A549 (cell line): ENCODE data around the gene AWAT2. TPM values are rescaled to one million over a fixed set of nuclear protein-coding genes. Genes with fewer than 3 reads are reported as not detected.

Source experiments
- ATAC-seq, 2 experiments: fragments of 200-7000 bp in 1 of 2; fragments of >200 bp in 1 of 2; cut with Nextera tagmentation in 1 of 2; cut with Tn5 transposase in 1 of 2; 3 replicates each; pipeline versions ENCODE4 v1.8.0 to v1.9.1; 2018 to 2020; ENCODE audit warnings: mild to moderate bottlenecking in 1 of 2, moderate library complexity in 1 of 2
- CTCF ChIA-PET: fragments of 300-600 bp; sonication (Branson Sonifier 250); formaldehyde crosslinking; extraction: SDS; loops from one replicate; lab custom pipeline; 2021; ENCODE audit warnings: antibody characterized with exemption, inconsistent platforms; lab: Yijun Ruan, JAX
- POLR2A ChIA-PET: fragments of 350-600 bp; formaldehyde crosslinking; extraction: SDS; loops from one replicate; lab custom pipeline; 2021; ENCODE audit warnings: antibody characterized with exemption, inconsistent platforms; lab: Yijun Ruan, JAX
- DNase-seq, 2 experiments: peaks; one replicate each; pipeline versions ENCODE4 v3.0.0 to v3.0.0-alpha.2; 2011 to 2016; ENCODE audit warnings: low read depth in 1 of 2, low spot score in 1 of 2
- FAIRE-seq: peaks from 2 replicates; lab custom pipeline; 2011; peaks lifted over from hg19 to GRCh38; lab: Jason Lieb, UNC
- H3K27ac ChIP-seq, 2 experiments: fragments of >200 bp; sonication (Bioruptor Twin); formaldehyde crosslinking; 3 replicates each; pipeline ENCODE4 v1.5.1; 2016 to 2017
- H3K4me1 ChIP-seq: fragments of >200 bp; sonication (Bioruptor Twin); formaldehyde crosslinking; 3 replicates; pipeline ENCODE4 v1.6.1; 2016
- H3K4me2 ChIP-seq: fragments of >200 bp; sonication (Bioruptor Twin); formaldehyde crosslinking; 3 replicates; pipeline ENCODE4 v1.6.1; 2016
- H3K4me3 ChIP-seq: fragments of >200 bp; sonication (Bioruptor Twin); formaldehyde crosslinking; 3 replicates; pipeline ENCODE4 v1.5.1; 2016
- H3K9me3 ChIP-seq: fragments of >200 bp; sonication (Bioruptor Twin); formaldehyde crosslinking; 3 replicates; pipeline ENCODE4 v1.6.1; 2016
- BCL3 ChIP-seq: fragments of >200 bp; sonication (Bioruptor Twin); formaldehyde crosslinking; IDR thresholded peaks from 3 replicates; pipeline ENCODE4 v1.6.1; 2016
- CBX2 ChIP-seq: fragments of 200-600 bp; sonication (generic); IDR thresholded peaks from 2 replicates; pipeline ENCODE4 v1.6.1; 2016; ENCODE audit warnings: low read depth, mild to moderate bottlenecking, borderline replicate concordance
- CBX8 ChIP-seq: fragments of 200-600 bp; sonication (generic); IDR thresholded peaks from 2 replicates; pipeline ENCODE4 v1.6.1; 2016
- CEBPB ChIP-seq, 2 experiments: fragments of >200 bp in 1 of 2; sonication (Bioruptor Twin) in 1 of 2; formaldehyde crosslinking in 1 of 2; IDR thresholded peaks; 2 replicates each; pipeline ENCODE4 v1.6.1; 2012 to 2016
- CTCF ChIP-seq: fragments of >200 bp; sonication (Bioruptor Twin); formaldehyde crosslinking; IDR thresholded peaks from 3 replicates; pipeline ENCODE4 v1.5.1; 2016
- EHF ChIP-seq: fragments of 250-450 bp; sonication (Bioruptor Pico); IDR thresholded peaks from 2 replicates; pipeline ENCODE4 v1.5.0; 2020; ENCODE audit warnings: mild to moderate bottlenecking
- EHMT2 ChIP-seq: fragments of 200-600 bp; sonication (generic); IDR thresholded peaks from 2 replicates; pipeline ENCODE4 v1.6.1; 2016; ENCODE audit warnings: antibody characterized with exemption, low read depth, mild to moderate bottlenecking, moderate library complexity
- FOXS1 ChIP-seq: fragments of 250-450 bp; sonication (Bioruptor Pico); IDR thresholded peaks from 2 replicates; pipeline ENCODE4 v1.5.0; 2020; ENCODE audit warnings: mild to moderate bottlenecking, moderate library complexity
- JUN ChIP-seq, 2 experiments: fragments of >200 bp; sonication (Bioruptor Twin); formaldehyde crosslinking; IDR thresholded peaks; 2 replicates in 1 of 2; 3 replicates in 1 of 2; pipeline ENCODE4 v1.6.1; 2016 to 2017
- KDM1A ChIP-seq: fragments of 200-600 bp; sonication (generic); IDR thresholded peaks from 2 replicates; pipeline ENCODE4 v1.6.1; 2016; ENCODE audit warnings: low read depth, mild to moderate bottlenecking
- KDM5A ChIP-seq: fragments of 200-600 bp; sonication (generic); IDR thresholded peaks from 2 replicates; pipeline ENCODE4 v1.6.1; 2016; ENCODE audit warnings: antibody characterized with exemption, mild to moderate bottlenecking
- MAFK ChIP-seq: fragments of 450-650 bp; IDR thresholded peaks from 2 replicates; pipeline ENCODE4 v1.6.1; 2014; ENCODE audit not compliant: partially characterized antibody
- MYC ChIP-seq: IDR thresholded peaks from 2 replicates; pipeline ENCODE4 v1.6.1; 2012; ENCODE audit warnings: mild to moderate bottlenecking, inconsistent platforms, low read length, improper control_type of control experiment, borderline replicate concordance
- NPAS2 ChIP-seq: fragments of 250-450 bp; sonication (Bioruptor Pico); IDR thresholded peaks from 2 replicates; pipeline ENCODE4 v1.8.0; 2022; ENCODE audit warnings: mild to moderate bottlenecking, moderate library complexity, borderline replicate concordance
- NR3C1 ChIP-seq: fragments of >200 bp; sonication (Bioruptor Twin); formaldehyde crosslinking; IDR thresholded peaks from 3 replicates; pipeline ENCODE4 v1.6.1; 2017
- PHF8 ChIP-seq: fragments of 200-600 bp; sonication (generic); IDR thresholded peaks from 2 replicates; pipeline ENCODE4 v1.6.1; 2016; ENCODE audit warnings: low read depth, mild to moderate bottlenecking, antibody characterized with exemption, moderate library complexity, borderline replicate concordance
- RAD21 ChIP-seq, 2 experiments: fragments of >200 bp in 1 of 2; sonication (Bioruptor Twin) in 1 of 2; formaldehyde crosslinking in 1 of 2; IDR thresholded peaks in 1 of 2; conservative IDR thresholded peaks in 1 of 2; 2 replicates in 1 of 2; 3 replicates in 1 of 2; pipeline ENCODE4 v1.6.1; 2012 to 2018; ENCODE audit warnings: inconsistent platforms in 1 of 2
- RARB ChIP-seq: fragments of 250-450 bp; sonication (Bioruptor Pico); IDR thresholded peaks from 2 replicates; pipeline ENCODE4 v1.8.0; 2021; ENCODE audit warnings: mild to moderate bottlenecking, moderate library complexity
- RCOR1 ChIP-seq: fragments of 150-350 bp; IDR thresholded peaks from 2 replicates; pipeline ENCODE4 v1.6.1; 2014; ENCODE audit warnings: antibody characterized with exemption, low read length, low read depth
- RFX5 ChIP-seq: fragments of 450-650 bp; IDR thresholded peaks from 2 replicates; pipeline ENCODE4 v1.7.1; 2014; ENCODE audit warnings: antibody characterized with exemption, mild to moderate bottlenecking, moderate library complexity
- SMC3 ChIP-seq: fragments of >200 bp; sonication (Bioruptor Twin); formaldehyde crosslinking; IDR thresholded peaks from 3 replicates; pipeline ENCODE4 v1.6.1; 2018; ENCODE audit warnings: inconsistent platforms
- TFCP2L1 ChIP-seq: fragments of 250-450 bp; sonication (Bioruptor Pico); IDR thresholded peaks from 2 replicates; pipeline ENCODE4 v1.5.0; 2021; ENCODE audit warnings: mild to moderate bottlenecking
- ZC3H11A ChIP-seq: fragments of 450-650 bp; IDR thresholded peaks from 2 replicates; pipeline ENCODE4 v1.6.1; 2014; ENCODE audit warnings: antibody characterized with exemption, mild to moderate bottlenecking
- ZFP36 ChIP-seq: fragments of 450-650 bp; IDR thresholded peaks from 2 replicates; pipeline ENCODE4 v1.6.1; 2014; ENCODE audit warnings: borderline replicate concordance; ENCODE audit not compliant: partially characterized antibody
- WGBS: methylation state at CpG from one replicate; pipeline ENCODE4 v1.1.6; 2017; ENCODE audit errors: missing lambda C conversion rate; 5-methylcytosine and 5-hydroxymethylcytosine counted together
- polyA plus RNA-seq, 4 experiments: library from polyadenylated mRNA; depleted of rRNA in 3 of 4; stranded (reverse); fragments of >200 nt; fragmentation: RNase III in 1 of 4; extraction: RNeasy Plus Mini Kit Qiagen cat#74134 plus additional on column Dnase treatment in 1 of 4; gene quantifications; 2 replicates in 3 of 4; 3 replicates in 1 of 4; pipeline ENCODE4 v1.2.3, GENCODE V29; 2011 to 2017
- TF ChIP-seq, protein P1 (sequence below): fragments of 200-600 bp; sonication (generic); IDR thresholded peaks from 2 replicates; pipeline ENCODE4 v1.6.1; 2016; ENCODE audit warnings: antibody characterized with exemption, mild to moderate bottlenecking, moderate library complexity
- TF ChIP-seq, protein P2 (sequence below): fragments of 250-450 bp; sonication (Bioruptor Pico); IDR thresholded peaks from 2 replicates; pipeline ENCODE4 v1.5.0; 2021; ENCODE audit warnings: mild to moderate bottlenecking, moderate library complexity, borderline replicate concordance

Gene AWAT2
- polyA plus RNA-seq, 2 of the 4 experiments (the other 2 are of a cell fraction), result not detected

- no peaks in the 10 kb centered on the region for H3K9me3 ChIP-seq
- DNase-seq (no peak), FAIRE-seq (no peak), ATAC-seq (no peak)
- H3K4me3 ChIP-seq, result no peak overlapping the region
- POLR2A ChIA-PET, result no interaction called here
- no peak overlapping the region for H3K4me2 ChIP-seq
- 45% methylated on average over 4 of the region's 4 CpGs for WGBS
- CTCF ChIA-PET, result interaction anchor here (1.6 kb wide), 1 partner anchor 13 kb away, joined by 5 read pairs; no protein-coding TSS in a partner anchor
- H3K27ac ChIP-seq, result no peak overlapping the region
- TF ChIP-seq JUN (IDR thresholded peaks at IDR 0.05), result no peak
- no peak for TF ChIP-seq ZFP36
- no peak for TF ChIP-seq RCOR1
- no peak for TF ChIP-seq FOXS1 (CRISPR knock-in tag)
- TF ChIP-seq, protein P1, sequence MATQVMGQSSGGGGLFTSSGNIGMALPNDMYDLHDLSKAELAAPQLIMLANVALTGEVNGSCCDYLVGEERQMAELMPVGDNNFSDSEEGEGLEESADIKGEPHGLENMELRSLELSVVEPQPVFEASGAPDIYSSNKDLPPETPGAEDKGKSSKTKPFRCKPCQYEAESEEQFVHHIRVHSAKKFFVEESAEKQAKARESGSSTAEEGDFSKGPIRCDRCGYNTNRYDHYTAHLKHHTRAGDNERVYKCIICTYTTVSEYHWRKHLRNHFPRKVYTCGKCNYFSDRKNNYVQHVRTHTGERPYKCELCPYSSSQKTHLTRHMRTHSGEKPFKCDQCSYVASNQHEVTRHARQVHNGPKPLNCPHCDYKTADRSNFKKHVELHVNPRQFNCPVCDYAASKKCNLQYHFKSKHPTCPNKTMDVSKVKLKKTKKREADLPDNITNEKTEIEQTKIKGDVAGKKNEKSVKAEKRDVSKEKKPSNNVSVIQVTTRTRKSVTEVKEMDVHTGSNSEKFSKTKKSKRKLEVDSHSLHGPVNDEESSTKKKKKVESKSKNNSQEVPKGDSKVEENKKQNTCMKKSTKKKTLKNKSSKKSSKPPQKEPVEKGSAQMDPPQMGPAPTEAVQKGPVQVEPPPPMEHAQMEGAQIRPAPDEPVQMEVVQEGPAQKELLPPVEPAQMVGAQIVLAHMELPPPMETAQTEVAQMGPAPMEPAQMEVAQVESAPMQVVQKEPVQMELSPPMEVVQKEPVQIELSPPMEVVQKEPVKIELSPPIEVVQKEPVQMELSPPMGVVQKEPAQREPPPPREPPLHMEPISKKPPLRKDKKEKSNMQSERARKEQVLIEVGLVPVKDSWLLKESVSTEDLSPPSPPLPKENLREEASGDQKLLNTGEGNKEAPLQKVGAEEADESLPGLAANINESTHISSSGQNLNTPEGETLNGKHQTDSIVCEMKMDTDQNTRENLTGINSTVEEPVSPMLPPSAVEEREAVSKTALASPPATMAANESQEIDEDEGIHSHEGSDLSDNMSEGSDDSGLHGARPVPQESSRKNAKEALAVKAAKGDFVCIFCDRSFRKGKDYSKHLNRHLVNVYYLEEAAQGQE, result no peak
- TF ChIP-seq, protein P2, sequence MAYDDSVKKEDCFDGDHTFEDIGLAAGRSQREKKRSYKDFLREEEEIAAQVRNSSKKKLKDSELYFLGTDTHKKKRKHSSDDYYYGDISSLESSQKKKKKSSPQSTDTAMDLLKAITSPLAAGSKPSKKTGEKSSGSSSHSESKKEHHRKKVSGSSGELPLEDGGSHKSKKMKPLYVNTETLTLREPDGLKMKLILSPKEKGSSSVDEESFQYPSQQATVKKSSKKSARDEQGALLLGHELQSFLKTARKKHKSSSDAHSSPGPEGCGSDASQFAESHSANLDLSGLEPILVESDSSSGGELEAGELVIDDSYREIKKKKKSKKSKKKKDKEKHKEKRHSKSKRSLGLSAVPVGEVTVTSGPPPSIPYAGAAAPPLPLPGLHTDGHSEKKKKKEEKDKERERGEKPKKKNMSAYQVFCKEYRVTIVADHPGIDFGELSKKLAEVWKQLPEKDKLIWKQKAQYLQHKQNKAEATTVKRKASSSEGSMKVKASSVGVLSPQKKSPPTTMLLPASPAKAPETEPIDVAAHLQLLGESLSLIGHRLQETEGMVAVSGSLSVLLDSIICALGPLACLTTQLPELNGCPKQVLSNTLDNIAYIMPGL (CRISPR knock-in tag), result no peak
- no peak for TF ChIP-seq CBX8
- TF ChIP-seq CEBPB (IDR thresholded peaks at IDR 0.05), result no peak
- no peak for TF ChIP-seq RARB
- TF ChIP-seq EHMT2, result no peak
- no peak for TF ChIP-seq EHF (CRISPR knock-in tag)
- TF ChIP-seq KDM1A, result no peak
- no peak for TF ChIP-seq PHF8
- H3K4me1 ChIP-seq, result no peaks in the 10 kb centered on the region
These were observed 33.0 kb upstream of the AWAT2 start for GRCh38 chrX:70082723-70083122.

GRCh38 chrX:70079870-70080269 lies 30.1 kb upstream of the AWAT2 start:
- POLR2A ChIA-PET, result no interaction called here
- H3K4me3 ChIP-seq, result no peak overlapping the region
- no peak for TF ChIP-seq EHMT2
- TF ChIP-seq, all 56 proteins: peak for 0
- CTCF ChIA-PET, result interaction anchor here (0.6 to 1.5 kb wide), 3 partner anchors 17 to 198 kb away, joined by 3 to 4 read pairs (median 3); no protein-coding TSS in a partner anchor
- DNase-seq (no peak), ATAC-seq (no peak), FAIRE-seq (no peak)
- Histone ChIP-seq H3K27ac (no peak overlapping the region), H3K4me1 (no peaks in the 10 kb centered on the region), H3K4me2 (no peak overlapping the region), H3K9me3 (no peaks in the 10 kb centered on the region)
- 41% methylated on average over 3 of the region's 3 CpGs for WGBS

- WGBS, result 62% methylated on average over 5 of the region's 5 CpGs
- ChIA-PET POLR2A (no interaction called here), CTCF (interaction anchor here (0.6 to 1.1 kb wide), 4 partner anchors 17 to 199 kb away, joined by 3 to 5 read pairs (median 3); no protein-coding TSS in a partner anchor)
- H3K9me3 ChIP-seq, result no peaks in the 10 kb centered on the region
- H3K27ac ChIP-seq, result no peak overlapping the region
- no peaks in the 10 kb centered on the region for H3K4me1 ChIP-seq
- DNase-seq (no peak), ATAC-seq (no peak), FAIRE-seq (no peak)
- H3K4me3 ChIP-seq, result no peak overlapping the region
- H3K4me2 ChIP-seq, result no peak overlapping the region
- TF ChIP-seq ZFP36, result no peak
- no peak for TF ChIP-seq CTCF
- TF ChIP-seq RAD21 (conservative IDR thresholded peaks at IDR 0.05 in 1 of 2, IDR thresholded peaks at IDR 0.05 in 1 of 2), result no peak
- TF ChIP-seq ZC3H11A, result no peak
- TF ChIP-seq MAFK, result no peak
- no peak for TF ChIP-seq BCL3
- no peak for TF ChIP-seq NR3C1
- TF ChIP-seq SMC3, result no peak
- no peak for TF ChIP-seq NPAS2 (CRISPR knock-in tag)
- no peak for TF ChIP-seq KDM5A
- no peak for TF ChIP-seq EHF (CRISPR knock-in tag)
- TF ChIP-seq TFCP2L1 (CRISPR knock-in tag), result no peak
- no peak for TF ChIP-seq MYC
- no peak for TF ChIP-seq PHF8
- no peak for TF ChIP-seq RFX5
- no peak for TF ChIP-seq JUN (IDR thresholded peaks at IDR 0.05)
- no peak for TF ChIP-seq CBX2
These were observed 29.6 kb upstream of the AWAT2 start for GRCh38 chrX:70079297-70079696.
